ENCODE data around the gene TRIP10.
"Not testable (repeated sequence)": the region's sequence is repeated elsewhere in the genome, so short reads cannot be mapped to it uniquely, and the experiment has no call there.

TRIP10 gene

GRCh38 chr19:6767357-6768235 lies 28.1 kb downstream of the TRIP10 start, which contains the start of gene SH2D3A:
TSS of gene SH2D3A (minus strand) at chr19:6767435. CDS start at chr19:6763748, 3,687 bp downstream.
- TF ChIP-seq, protein P1, sequence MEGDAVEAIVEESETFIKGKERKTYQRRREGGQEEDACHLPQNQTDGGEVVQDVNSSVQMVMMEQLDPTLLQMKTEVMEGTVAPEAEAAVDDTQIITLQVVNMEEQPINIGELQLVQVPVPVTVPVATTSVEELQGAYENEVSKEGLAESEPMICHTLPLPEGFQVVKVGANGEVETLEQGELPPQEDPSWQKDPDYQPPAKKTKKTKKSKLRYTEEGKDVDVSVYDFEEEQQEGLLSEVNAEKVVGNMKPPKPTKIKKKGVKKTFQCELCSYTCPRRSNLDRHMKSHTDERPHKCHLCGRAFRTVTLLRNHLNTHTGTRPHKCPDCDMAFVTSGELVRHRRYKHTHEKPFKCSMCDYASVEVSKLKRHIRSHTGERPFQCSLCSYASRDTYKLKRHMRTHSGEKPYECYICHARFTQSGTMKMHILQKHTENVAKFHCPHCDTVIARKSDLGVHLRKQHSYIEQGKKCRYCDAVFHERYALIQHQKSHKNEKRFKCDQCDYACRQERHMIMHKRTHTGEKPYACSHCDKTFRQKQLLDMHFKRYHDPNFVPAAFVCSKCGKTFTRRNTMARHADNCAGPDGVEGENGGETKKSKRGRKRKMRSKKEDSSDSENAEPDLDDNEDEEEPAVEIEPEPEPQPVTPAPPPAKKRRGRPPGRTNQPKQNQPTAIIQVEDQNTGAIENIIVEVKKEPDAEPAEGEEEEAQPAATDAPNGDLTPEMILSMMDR (IDR thresholded peaks at IDR 0.05; ENCODE audit: low read depth, low read length): no peak
- no peak within 1 kb of the TSS for H3K4me3 ChIP-seq (ENCODE audit: low read depth, low read length)

DNA sequence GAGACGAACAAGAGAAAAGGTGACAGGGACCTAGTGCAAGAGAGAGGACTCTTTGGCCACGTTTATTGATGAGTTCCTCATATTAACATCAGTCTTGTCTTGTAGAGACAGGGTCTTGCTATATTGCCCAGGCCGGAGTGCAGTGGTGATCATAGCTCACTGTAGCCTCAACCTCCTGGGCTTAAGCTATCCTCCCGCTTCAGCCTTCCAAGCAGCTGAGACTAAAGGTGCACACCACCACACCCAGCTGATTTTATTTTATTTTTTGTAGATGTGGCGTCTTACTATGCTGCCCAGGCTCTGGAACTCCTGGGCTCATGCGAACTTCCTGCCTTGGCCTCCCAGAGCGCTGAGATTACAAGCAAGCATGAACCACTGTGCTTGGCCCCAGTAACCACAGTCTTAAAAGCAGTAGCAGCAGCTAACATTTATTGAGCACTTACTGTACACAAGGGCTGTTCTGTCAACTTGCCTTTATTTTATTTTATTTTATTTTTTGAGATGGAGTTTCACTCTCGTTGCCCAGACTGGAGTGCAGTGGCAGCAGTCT lies 28.8 kb downstream of the TRIP10 start:
- TF ChIP-seq, protein P1 (IDR thresholded peaks at IDR 0.05; ENCODE audit: low read depth, low read length): no peak
- H3K4me3 ChIP-seq (ENCODE audit: low read depth, low read length): no peak overlapping the region

GRCh38 chr19:6769006-6769619 lies 29.6 kb downstream of the TRIP10 start:
- H3K4me3 ChIP-seq (ENCODE audit: low read depth, low read length): no peak overlapping the region
- TF ChIP-seq, protein P1 (IDR thresholded peaks at IDR 0.05; ENCODE audit: low read depth, low read length): peak; percentile 23; the same call in 1 of the 2 replicates

DNA sequence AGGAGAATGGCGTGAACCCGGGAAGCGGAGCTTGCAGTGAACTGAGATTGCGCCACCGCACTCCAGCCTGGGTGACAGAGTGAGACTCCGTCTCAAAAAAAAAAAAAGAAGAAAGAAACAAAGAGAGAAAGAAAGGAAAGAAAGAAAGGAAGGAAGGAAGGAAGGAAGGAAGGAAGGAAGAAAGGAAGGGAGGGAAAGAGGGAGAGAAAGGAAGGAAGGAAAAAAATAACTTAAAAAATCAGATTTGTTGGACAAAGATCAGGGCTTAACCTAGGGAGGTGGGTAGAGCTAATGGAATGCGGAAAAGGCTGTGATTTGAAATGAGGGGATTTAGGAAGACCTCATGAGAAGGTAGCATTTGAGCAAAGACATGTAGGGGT lies 32.2 kb downstream of the TRIP10 start:
- H3K4me3 ChIP-seq (ENCODE audit: low read depth, low read length): not testable (repeated sequence)

- no peak within 1 kb of the TSS for H3K4me3 ChIP-seq (ENCODE audit: low read depth, low read length)
- TF ChIP-seq, protein P1 (IDR thresholded peaks at IDR 0.05; ENCODE audit: low read depth, low read length): no peak
Observed at GRCh38 chr19:6772028-6772865, 32.8 kb downstream of the TRIP10 start, which contains the start of gene VAV1. TSS of gene VAV1 (plus strand) at chr19:6772708. CDS start at chr19:6772808, 100 bp downstream.

- H3K4me3 ChIP-seq (ENCODE audit: low read depth, low read length): no peak overlapping the region
- TF ChIP-seq, protein P1 (IDR thresholded peaks at IDR 0.05; ENCODE audit: low read depth, low read length): no peak
Observed at GRCh38 chr19:6772866-6773322, 33.4 kb downstream of the TRIP10 start.

- TF ChIP-seq, protein P1 (IDR thresholded peaks at IDR 0.05; ENCODE audit: low read depth, low read length): no peak
- H3K4me3 ChIP-seq (ENCODE audit: low read depth, low read length): no peak overlapping the region
Observed at GRCh38 chr19:6773323-6773931, 33.9 kb downstream of the TRIP10 start.

Data from WI38 (cell line).